Measurements from ENCODE around the gene SLC25A25.

The SLC25A25 gene

DNA sequence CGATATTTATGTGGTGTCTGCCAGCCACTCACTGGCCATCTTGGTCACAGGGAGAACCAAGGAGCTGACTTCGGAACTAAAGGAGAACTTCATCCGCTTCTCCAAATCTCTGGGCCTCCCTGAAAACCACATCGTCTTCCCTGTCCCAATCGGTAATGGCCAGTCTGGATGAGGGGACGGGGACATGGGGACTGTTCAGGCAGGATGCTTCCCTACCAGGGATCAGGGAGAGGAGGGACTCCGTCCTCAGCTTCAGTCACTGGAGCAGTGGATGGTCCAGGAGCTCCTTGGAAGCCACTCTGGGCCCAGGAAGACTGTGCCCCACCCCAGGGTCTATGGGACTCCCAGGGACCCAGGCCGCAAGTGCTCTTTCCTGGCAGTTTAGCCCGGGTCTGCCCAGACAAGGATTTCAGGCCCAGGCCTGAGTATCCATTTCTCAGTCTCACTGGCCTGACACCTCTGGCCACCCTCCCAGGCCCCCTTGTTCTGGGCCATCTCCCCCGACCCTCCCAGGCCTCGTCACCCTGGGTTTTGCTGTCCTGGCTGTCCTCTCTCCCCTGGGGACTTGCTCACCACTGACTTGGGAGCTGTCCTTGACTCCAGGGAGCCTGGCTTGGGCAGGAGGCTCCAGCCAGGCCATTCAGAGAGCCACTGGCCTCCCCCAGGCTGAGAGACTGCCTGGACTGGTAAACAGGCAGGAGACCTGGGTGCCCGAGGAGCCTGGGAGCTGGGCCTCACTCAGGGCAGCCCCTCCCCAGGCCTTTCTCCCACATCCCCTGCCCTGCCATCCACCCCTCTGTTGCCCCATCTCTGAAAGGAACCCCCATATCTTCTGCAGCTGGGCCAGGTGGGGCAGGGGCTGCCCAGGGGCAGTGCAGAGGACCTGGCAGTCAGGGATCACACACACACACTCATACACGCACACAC lies 84.4 kb downstream of the SLC25A25 start:
- H4K20me1 ChIP-seq (ENCODE audit: insufficient read depth, low read length, poor library complexity, severe bottlenecking), result no peaks in the 10 kb centered on the region
- no peak overlapping the region for H3K9ac ChIP-seq (ENCODE audit: low read depth, low read length, poor library complexity, severe bottlenecking)
- H3K4me1 ChIP-seq (ENCODE audit: insufficient read depth, low read length, poor library complexity, severe bottlenecking), result peaks cover 5% of the 10 kb centered on the region
- H3K36me3 ChIP-seq (ENCODE audit: insufficient read depth, low read length), result no peaks in the 10 kb centered on the region
- H3K4me3 ChIP-seq (ENCODE audit: low read length, poor library complexity, severe bottlenecking), result no peak overlapping the region
- no peaks in the 10 kb centered on the region for H3K27me3 ChIP-seq (ENCODE audit: insufficient read depth, low read length, poor library complexity, severe bottlenecking)
- no peak overlapping the region for H3K4me2 ChIP-seq (ENCODE audit: low read depth, low read length, poor library complexity, severe bottlenecking)
- no peaks in the 10 kb centered on the region for H3F3A ChIP-seq (ENCODE audit: low read depth)
- TF ChIP-seq EZH2phosphoT487 (IDR thresholded peaks at IDR 0.05; ENCODE audit: borderline replicate concordance), result no peak
- TF ChIP-seq, protein P1, sequence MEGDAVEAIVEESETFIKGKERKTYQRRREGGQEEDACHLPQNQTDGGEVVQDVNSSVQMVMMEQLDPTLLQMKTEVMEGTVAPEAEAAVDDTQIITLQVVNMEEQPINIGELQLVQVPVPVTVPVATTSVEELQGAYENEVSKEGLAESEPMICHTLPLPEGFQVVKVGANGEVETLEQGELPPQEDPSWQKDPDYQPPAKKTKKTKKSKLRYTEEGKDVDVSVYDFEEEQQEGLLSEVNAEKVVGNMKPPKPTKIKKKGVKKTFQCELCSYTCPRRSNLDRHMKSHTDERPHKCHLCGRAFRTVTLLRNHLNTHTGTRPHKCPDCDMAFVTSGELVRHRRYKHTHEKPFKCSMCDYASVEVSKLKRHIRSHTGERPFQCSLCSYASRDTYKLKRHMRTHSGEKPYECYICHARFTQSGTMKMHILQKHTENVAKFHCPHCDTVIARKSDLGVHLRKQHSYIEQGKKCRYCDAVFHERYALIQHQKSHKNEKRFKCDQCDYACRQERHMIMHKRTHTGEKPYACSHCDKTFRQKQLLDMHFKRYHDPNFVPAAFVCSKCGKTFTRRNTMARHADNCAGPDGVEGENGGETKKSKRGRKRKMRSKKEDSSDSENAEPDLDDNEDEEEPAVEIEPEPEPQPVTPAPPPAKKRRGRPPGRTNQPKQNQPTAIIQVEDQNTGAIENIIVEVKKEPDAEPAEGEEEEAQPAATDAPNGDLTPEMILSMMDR (conservative IDR thresholded peaks at IDR 0.05; ENCODE audit: low read length), result no peak
- no peak overlapping the region for H2AFZ ChIP-seq (ENCODE audit: low read length)
- no peaks in the 10 kb centered on the region for H3K9me3 ChIP-seq (ENCODE audit: insufficient read depth, low read depth, low read length)
- no peaks in the 10 kb centered on the region for H3K9me2 ChIP-seq (replicated peaks; ENCODE audit: low read depth, low read length)
- H3K79me2 ChIP-seq (ENCODE audit: insufficient read depth, low read length), result no peaks in the 10 kb centered on the region

GRCh38 chr9:128153060-128153946 lies 85.3 kb downstream of the SLC25A25 start:
- Histone ChIP-seq H3K79me2 (ENCODE audit: insufficient read depth, low read length) (no peaks in the 10 kb centered on the region), H3K4me2 (ENCODE audit: low read depth, low read length, poor library complexity, severe bottlenecking) (no peak overlapping the region), H3K27me3 (ENCODE audit: insufficient read depth, low read length, poor library complexity, severe bottlenecking) (no peaks in the 10 kb centered on the region), H3K9me3 (ENCODE audit: insufficient read depth, low read depth, low read length) (no peaks in the 10 kb centered on the region), H3K9ac (ENCODE audit: low read depth, low read length, poor library complexity, severe bottlenecking) (no peak overlapping the region), H3K4me1 (ENCODE audit: insufficient read depth, low read length, poor library complexity, severe bottlenecking) (peaks cover 5% of the 10 kb centered on the region), H4K20me1 (ENCODE audit: insufficient read depth, low read length, poor library complexity, severe bottlenecking) (no peaks in the 10 kb centered on the region), H2AFZ (ENCODE audit: low read length) (no peak overlapping the region), H3K4me3 (ENCODE audit: low read length, poor library complexity, severe bottlenecking) (no peak overlapping the region), H3K9me2 (replicated peaks; ENCODE audit: low read depth, low read length) (no peaks in the 10 kb centered on the region), H3K36me3 (ENCODE audit: insufficient read depth, low read length) (no peaks in the 10 kb centered on the region), H3F3A (ENCODE audit: low read depth) (no peaks in the 10 kb centered on the region)
- TF ChIP-seq, protein P1 (conservative IDR thresholded peaks at IDR 0.05; ENCODE audit: low read length), result no peak
- no peak for TF ChIP-seq EZH2phosphoT487 (IDR thresholded peaks at IDR 0.05; ENCODE audit: borderline replicate concordance)

GRCh38 chr9:128153947-128154695 lies 86.1 kb downstream of the SLC25A25 start:
- Histone ChIP-seq H3K4me1 (ENCODE audit: insufficient read depth, low read length, poor library complexity, severe bottlenecking) (peaks cover 5% of the 10 kb centered on the region), H3K9me3 (ENCODE audit: insufficient read depth, low read depth, low read length) (no peaks in the 10 kb centered on the region), H3K4me2 (ENCODE audit: low read depth, low read length, poor library complexity, severe bottlenecking) (no peak overlapping the region), H3K9me2 (replicated peaks; ENCODE audit: low read depth, low read length) (no peaks in the 10 kb centered on the region), H3K36me3 (ENCODE audit: insufficient read depth, low read length) (no peaks in the 10 kb centered on the region), H3F3A (ENCODE audit: low read depth) (no peaks in the 10 kb centered on the region), H2AFZ (ENCODE audit: low read length) (no peak overlapping the region), H3K79me2 (ENCODE audit: insufficient read depth, low read length) (no peaks in the 10 kb centered on the region), H3K27me3 (ENCODE audit: insufficient read depth, low read length, poor library complexity, severe bottlenecking) (no peaks in the 10 kb centered on the region), H3K9ac (ENCODE audit: low read depth, low read length, poor library complexity, severe bottlenecking) (no peak overlapping the region), H3K4me3 (ENCODE audit: low read length, poor library complexity, severe bottlenecking) (no peak overlapping the region), H4K20me1 (ENCODE audit: insufficient read depth, low read length, poor library complexity, severe bottlenecking) (no peaks in the 10 kb centered on the region)
- TF ChIP-seq EZH2phosphoT487 (IDR thresholded peaks at IDR 0.05; ENCODE audit: borderline replicate concordance), result no peak
- TF ChIP-seq, protein P1 (conservative IDR thresholded peaks at IDR 0.05; ENCODE audit: low read length), result no peak

All from Loucy (cell line).